SK-N-SH (cell line): Measurements from ENCODE around the gene LCN1. TPM values are rescaled to one million over a fixed set of nuclear protein-coding genes. Genes with fewer than 3 reads are reported as not detected.
"Not testable (repeated sequence)": the region's sequence is repeated elsewhere in the genome, so short reads cannot be mapped to it uniquely, and the experiment has no call there.

Source experiments
- CTCF ChIA-PET: fragments of 300-600, 350-600 bp; formaldehyde crosslinking; extraction: SDS; loops from one replicate; lab custom pipeline; 2021; lab: Yijun Ruan, JAX
- POLR2A ChIA-PET: fragments of 350-600 bp; sonication (Branson Sonifier 250); formaldehyde crosslinking; extraction: SDS; loops from one replicate; lab custom pipeline; 2020; ENCODE audit warnings: antibody characterized with exemption, inconsistent platforms; lab: Yijun Ruan, JAX
- DNase-seq: peaks from one replicate; pipeline ENCODE4 v3.0.0; 2012
- H2AFZ ChIP-seq: fragments of 200-600 bp; sonication (generic); 2 replicates; pipeline ENCODE4 v1.8.1; 2016; ENCODE audit warnings: antibody characterized with exemption, mild to moderate bottlenecking, low read depth
- H3F3A ChIP-seq: fragments of 200-600 bp; sonication (generic); replicated peaks from 2 replicates; pipeline ENCODE3; 2016; ENCODE audit warnings: antibody characterized with exemption, mild to moderate bottlenecking; ENCODE audit not compliant: insufficient read depth
- H3K27ac ChIP-seq, 2 experiments: fragments of 200-500 bp in 1 of 2; fragments of 200-600 bp in 1 of 2; sonication (Bioruptor generic) in 1 of 2; sonication (generic), shearing (Covaris generic) in 1 of 2; 2 replicates each; pipeline versions ENCODE4 v1.5.1 to v1.6.1; 2014 to 2016; ENCODE audit warnings: low read depth in 2 of 2, inconsistent platforms in 1 of 2, low read length in 1 of 2, mild to moderate bottlenecking in 1 of 2, mixed read lengths in 1 of 2
- H3K27me3 ChIP-seq: fragments of 200-600 bp; sonication (generic), shearing (Covaris generic); 2 replicates; pipeline ENCODE4 v1.6.1; 2016; ENCODE audit warnings: mixed run types; ENCODE audit not compliant: insufficient read depth
- H3K36me3 ChIP-seq, 2 experiments: fragments of 200-500 bp in 1 of 2; fragments of 200-600 bp in 1 of 2; sonication (Bioruptor generic) in 1 of 2; sonication (generic) in 1 of 2; replicated peaks in 1 of 2; 2 replicates each; pipeline versions ENCODE3 to v1.5.1; 2014 to 2016; ENCODE audit warnings: low read length in 1 of 2, mild to moderate bottlenecking in 1 of 2; ENCODE audit not compliant: insufficient read depth in 2 of 2, control insufficient read depth in 1 of 2
- H3K4me1 ChIP-seq, 2 experiments: fragments of 200-500 bp in 1 of 2; fragments of 200-600 bp in 1 of 2; sonication (Bioruptor generic) in 1 of 2; sonication (generic), shearing (Covaris generic) in 1 of 2; 2 replicates each; pipeline versions ENCODE4 v1.5.1 to v1.6.1; 2014 to 2016; ENCODE audit warnings: low read depth in 1 of 2, low read length in 1 of 2, mixed run types in 1 of 2; ENCODE audit not compliant: insufficient read depth in 2 of 2, control insufficient read depth in 1 of 2
- H3K4me2 ChIP-seq: fragments of 200-600 bp; sonication (generic), shearing (Covaris generic); 2 replicates; pipeline ENCODE4 v1.6.1; 2017; ENCODE audit warnings: mixed run types
- H3K4me3 ChIP-seq, 2 experiments: fragments of 200-500 bp in 1 of 2; fragments of 200-600 bp in 1 of 2; sonication (Bioruptor generic) in 1 of 2; sonication (generic), shearing (Covaris generic) in 1 of 2; 2 replicates each; pipeline versions ENCODE4 v1.5.1 to v1.8.1; 2014 to 2016; ENCODE audit warnings: low read depth in 2 of 2, inconsistent platforms in 1 of 2, low read length in 1 of 2, mild to moderate bottlenecking in 1 of 2, mixed read lengths in 1 of 2, moderate library complexity in 1 of 2
- H3K79me2 ChIP-seq: fragments of 200-600 bp; sonication (generic); 2 replicates; pipeline ENCODE4 v1.8.1; 2017; ENCODE audit warnings: mild to moderate bottlenecking; ENCODE audit not compliant: insufficient read depth
- H3K9ac ChIP-seq: fragments of 200-600 bp; sonication (generic); 2 replicates; pipeline ENCODE4 v1.6.1; 2017; ENCODE audit warnings: mixed run types
- H3K9me2 ChIP-seq: fragments of 200-600 bp; sonication (generic); 2 replicates; pipeline ENCODE4 v1.6.1; 2017; ENCODE audit warnings: mixed run types
- H3K9me3 ChIP-seq: fragments of 200-600 bp; sonication (generic); 2 replicates; pipeline ENCODE4 v1.6.1; 2017; ENCODE audit warnings: mixed run types, mild to moderate bottlenecking, moderate library complexity
- H4K20me1 ChIP-seq: fragments of 200-600 bp; sonication (generic); 2 replicates; pipeline ENCODE4 v1.6.1; 2017; ENCODE audit warnings: mild to moderate bottlenecking, mixed run types; ENCODE audit not compliant: insufficient read depth
- FOXJ3 ChIP-seq: sonication (generic); formaldehyde crosslinking; IDR thresholded peaks from 2 replicates; pipeline ENCODE4 v1.5.1; 2020; ENCODE audit warnings: mild to moderate bottlenecking, missing genetic modification reagents
- GATA2 ChIP-seq: sonication (generic); formaldehyde crosslinking; IDR thresholded peaks from 2 replicates; pipeline ENCODE4 v1.5.0; 2020; ENCODE audit warnings: mild to moderate bottlenecking, missing genetic modification reagents
- POLR2AphosphoS5 ChIP-seq: IDR thresholded peaks from 2 replicates; pipeline ENCODE4 v1.6.1; 2012; ENCODE audit warnings: low read depth, low read length
- RCOR1 ChIP-seq: fragments of 150-350 bp; IDR thresholded peaks from 2 replicates; pipeline ENCODE4 v1.6.1; 2017; ENCODE audit warnings: antibody characterized with exemption, low read length
- SIN3A ChIP-seq: IDR thresholded peaks from 2 replicates; pipeline ENCODE4 v1.6.1; 2012; ENCODE audit warnings: low read depth, mild to moderate bottlenecking, low read length, moderate library complexity, borderline replicate concordance
- SMC3 ChIP-seq: IDR thresholded peaks from 2 replicates; pipeline ENCODE4 v1.6.1; 2012; ENCODE audit warnings: low read depth, low read length, improper control_type of control experiment
- TCF12 ChIP-seq: IDR thresholded peaks from 2 replicates; pipeline ENCODE4 v1.4.0; 2012
- YY1 ChIP-seq: IDR thresholded peaks from 2 replicates; pipeline ENCODE4 v1.4.0; 2012; ENCODE audit warnings: low read depth, mild to moderate bottlenecking
- WGBS: methylation state at CpG from one replicate; pipeline ENCODE4 v1.1.6; 2017; ENCODE audit warnings: low lambda C conversion rate; 5-methylcytosine and 5-hydroxymethylcytosine counted together
- polyA plus RNA-seq, 3 experiments: library from polyadenylated mRNA; depleted of rRNA; stranded (reverse); fragments of >200 nt; gene quantifications; 2 replicates each; pipeline ENCODE4 v1.2.3, GENCODE V29; 2012
- TF ChIP-seq, protein P1 (sequence below): fragments of 150-350 bp; IDR thresholded peaks from 2 replicates; pipeline ENCODE4 v1.6.1; 2016; ENCODE audit warnings: mild to moderate bottlenecking, low read depth, low read length
- TF ChIP-seq, protein P2 (sequence below): IDR thresholded peaks from 2 replicates; pipeline ENCODE4 v1.4.0; 2012; ENCODE audit warnings: low read depth

The LCN1 gene
- polyA plus RNA-seq, 1 of the 3 experiments (the other 2 are of a cell fraction), result not detected

DNA sequence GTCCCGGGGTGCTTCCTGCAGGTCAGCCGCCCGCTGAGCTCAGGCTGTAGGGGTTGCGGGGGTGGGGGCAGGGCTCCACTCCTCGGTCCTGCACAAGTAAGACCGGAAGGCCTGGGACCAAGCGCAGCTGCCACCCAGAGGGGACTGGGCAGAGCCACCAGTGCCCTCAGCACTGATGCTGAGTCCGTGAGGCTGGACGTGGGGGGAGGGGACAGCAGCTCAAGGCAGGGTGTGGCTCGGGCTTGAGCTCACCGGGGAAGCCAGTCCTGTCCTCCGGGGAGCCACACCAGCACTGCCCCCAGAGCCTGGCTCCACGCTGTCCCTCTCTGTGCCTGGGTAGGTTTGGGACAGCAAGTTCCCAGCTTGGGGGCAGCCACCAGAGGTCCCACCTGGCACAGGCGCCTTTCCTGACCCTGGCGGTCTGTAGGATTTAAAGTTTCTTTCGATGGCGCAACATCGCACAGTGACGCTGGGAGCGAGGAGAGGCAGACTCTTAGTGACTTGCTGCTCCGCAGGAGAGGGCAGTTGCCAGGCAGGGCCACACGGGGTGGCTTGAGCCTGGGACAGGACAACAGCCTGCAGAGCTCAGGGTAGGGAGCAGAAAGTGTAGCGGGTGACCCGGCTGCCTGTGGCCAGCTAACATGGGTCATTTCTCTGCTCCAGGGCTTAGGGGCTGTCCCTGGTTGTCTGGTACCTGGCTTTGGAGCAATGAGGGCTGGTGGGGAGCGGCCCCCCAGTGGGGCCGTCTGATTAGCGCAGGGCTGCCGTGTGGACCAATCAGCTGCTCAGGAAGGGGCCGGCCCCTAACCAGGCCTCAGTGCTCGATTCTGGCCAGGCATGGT, 5.7 kb downstream of the LCN1 start:
- CTCF ChIA-PET, result interaction anchor here (1.6 kb wide), 1 partner anchor 22 kb away, joined by 6 read pairs; no protein-coding TSS in a partner anchor
- H3K4me1 ChIP-seq, result no peaks in the 10 kb centered on the region; a peak in 1 of 4 replicates
- no peaks in the 10 kb centered on the region for H3K36me3 ChIP-seq
- no peak overlapping the region for H3K9ac ChIP-seq
- no peaks in the 10 kb centered on the region for H3K9me2 ChIP-seq
- POLR2A ChIA-PET, result no interaction called here
- no peak overlapping the region for H3K27ac ChIP-seq
- no peaks in the 10 kb centered on the region for H3K9me3 ChIP-seq
- 72% methylated on average over 18 of the region's 30 CpGs for WGBS
- TF ChIP-seq YY1 (no peak), POLR2AphosphoS5 (no peak), SMC3 (no peak), SIN3A (no peak), GATA2 (CRISPR knock-in tag) (no peak), TCF12 (no peak), FOXJ3 (CRISPR knock-in tag) (no peak), RCOR1 (no peak)
- TF ChIP-seq, protein P1, sequence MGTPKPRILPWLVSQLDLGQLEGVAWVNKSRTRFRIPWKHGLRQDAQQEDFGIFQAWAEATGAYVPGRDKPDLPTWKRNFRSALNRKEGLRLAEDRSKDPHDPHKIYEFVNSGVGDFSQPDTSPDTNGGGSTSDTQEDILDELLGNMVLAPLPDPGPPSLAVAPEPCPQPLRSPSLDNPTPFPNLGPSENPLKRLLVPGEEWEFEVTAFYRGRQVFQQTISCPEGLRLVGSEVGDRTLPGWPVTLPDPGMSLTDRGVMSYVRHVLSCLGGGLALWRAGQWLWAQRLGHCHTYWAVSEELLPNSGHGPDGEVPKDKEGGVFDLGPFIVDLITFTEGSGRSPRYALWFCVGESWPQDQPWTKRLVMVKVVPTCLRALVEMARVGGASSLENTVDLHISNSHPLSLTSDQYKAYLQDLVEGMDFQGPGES, result no peak
- TF ChIP-seq, protein P2, sequence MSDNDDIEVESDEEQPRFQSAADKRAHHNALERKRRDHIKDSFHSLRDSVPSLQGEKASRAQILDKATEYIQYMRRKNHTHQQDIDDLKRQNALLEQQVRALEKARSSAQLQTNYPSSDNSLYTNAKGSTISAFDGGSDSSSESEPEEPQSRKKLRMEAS, result no peak
- DNase-seq, result no peak
- no peaks in the 10 kb centered on the region for H3F3A ChIP-seq
- H3K4me3 ChIP-seq, result no peak overlapping the region
- H3K27me3 ChIP-seq, result no peaks in the 10 kb centered on the region
- no peak overlapping the region for H2AFZ ChIP-seq
- no peaks in the 10 kb centered on the region for H3K79me2 ChIP-seq
- no peak overlapping the region for H3K4me2 ChIP-seq
- no peaks in the 10 kb centered on the region for H4K20me1 ChIP-seq

DNA sequence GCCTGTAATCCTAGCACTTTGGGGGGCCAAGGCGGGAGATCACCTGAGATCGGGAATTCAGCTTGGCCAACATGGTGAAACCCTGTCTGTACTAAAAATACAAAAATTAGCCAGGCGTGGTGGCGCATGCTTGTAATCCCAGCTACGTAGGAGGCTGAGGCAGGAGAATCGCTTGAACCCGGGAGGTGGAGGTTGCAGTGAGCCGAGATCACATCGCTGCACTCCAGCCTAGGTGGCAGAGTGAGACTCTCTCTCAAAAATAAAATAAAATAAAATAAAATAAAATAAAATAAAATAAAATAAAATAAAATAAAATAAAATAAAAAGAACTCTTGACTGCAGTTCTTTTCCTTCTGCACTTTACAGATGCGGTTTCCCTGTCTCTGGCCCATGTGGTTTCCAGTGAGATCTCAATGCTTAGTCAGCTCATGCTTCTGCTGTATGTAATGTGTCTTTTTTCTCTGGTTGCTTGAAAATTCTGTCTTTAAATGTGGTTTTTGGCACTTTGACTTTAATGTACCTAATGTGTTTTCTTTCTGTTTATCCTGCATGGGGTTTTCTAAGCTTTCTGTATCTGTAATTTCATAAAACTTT, 7.7 kb downstream of the LCN1 start:
- POLR2A ChIA-PET, result not testable (repeated sequence)

More for the DNA sequence above, 7.7 kb downstream of the LCN1 start:
- WGBS, result 77% methylated on average over 10 of the region's 10 CpGs
- H3K36me3 ChIP-seq, H3K4me1 ChIP-seq, DNase-seq, H3K79me2 ChIP-seq, CTCF ChIA-PET, H3K4me2 ChIP-seq, H3K9me2 ChIP-seq, H3K27ac ChIP-seq, H3F3A ChIP-seq, H3K4me3 ChIP-seq, H3K27me3 ChIP-seq, H2AFZ ChIP-seq, H3K9ac ChIP-seq, H3K9me3 ChIP-seq, H4K20me1 ChIP-seq: not testable (repeated sequence)
